ENCODE results near the gene BSPRY. TPM values are rescaled to one million over a fixed set of nuclear protein-coding genes. Genes with fewer than 3 reads are reported as not detected.
"Not testable (repeated sequence)": the region's sequence is repeated elsewhere in the genome, so short reads cannot be mapped to it uniquely, and the experiment has no call there.

Gene BSPRY
- total RNA-seq, 1 experiment from 2014 or later, result 22.6 TPM

DNA sequence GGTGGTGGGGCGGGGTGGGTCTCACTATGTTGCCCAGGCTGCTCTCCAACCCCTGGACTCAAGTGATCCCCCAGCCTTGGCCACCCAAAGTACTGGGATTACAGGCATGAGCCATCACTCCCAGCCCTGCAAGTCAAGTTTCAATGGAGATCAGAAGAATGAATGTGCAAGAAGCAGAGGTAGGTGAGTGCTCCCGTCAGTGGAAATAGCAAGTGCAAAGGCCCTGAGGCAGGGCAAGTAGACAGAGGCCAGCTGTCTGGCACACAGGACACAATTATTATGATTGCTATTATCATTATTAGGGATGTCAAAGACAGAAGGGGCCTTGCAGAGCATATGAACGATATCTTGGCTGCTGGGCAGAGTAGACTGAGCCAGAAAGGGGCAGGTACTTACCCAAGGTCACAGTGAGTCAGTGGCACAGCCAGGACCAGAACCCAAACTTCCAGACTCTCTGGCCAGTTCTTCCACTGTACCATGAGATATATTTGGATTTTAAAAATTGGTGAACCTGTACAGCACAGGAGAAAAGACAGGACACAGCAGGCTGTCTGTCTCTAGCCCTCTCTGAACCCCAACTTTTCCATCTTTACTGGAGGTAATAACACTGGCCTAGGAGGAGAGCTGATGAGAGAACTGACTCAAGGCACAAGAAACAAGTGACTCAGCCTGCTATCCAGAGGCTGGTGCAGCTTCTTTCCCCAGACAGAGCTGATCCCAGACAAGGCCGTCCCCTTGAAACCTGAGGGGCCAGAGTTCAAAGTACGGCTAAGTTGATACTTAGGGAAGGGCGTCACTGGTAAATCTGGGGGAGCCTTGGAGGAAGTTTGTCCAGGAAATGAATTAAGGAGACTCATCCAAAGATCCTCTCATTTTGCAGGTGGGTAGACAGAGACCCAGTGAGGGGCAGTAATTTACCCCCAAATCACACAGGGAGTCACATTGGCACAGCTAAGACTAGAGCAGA, 26.0 kb downstream of the BSPRY start:
- Histone ChIP-seq H3K9ac (ENCODE audit: low read length) (peak overlapping the region; percentile 86; the same call in 1 of the 2 replicates), H3K9me3 (ENCODE audit: low read length) (no peaks in the 10 kb centered on the region), H3K79me2 (ENCODE audit: low read length) (peaks cover 14% of the 10 kb centered on the region), H3K4me1 (ENCODE audit: insufficient read depth, low read length) (peaks cover 6% of the 10 kb centered on the region; the same call in 1 of the 2 replicates), H4K20me1 (ENCODE audit: low read length) (no peaks in the 10 kb centered on the region), H3K9me2 (replicated peaks; ENCODE audit: low read length) (no peaks in the 10 kb centered on the region), H3K4me2 (ENCODE audit: low read length) (peak overlapping the region; percentile 98), H3K27me3 (ENCODE audit: low read length) (no peaks in the 10 kb centered on the region), H2AFZ (ENCODE audit: low read length) (no peak overlapping the region), H3F3A (ENCODE audit: low read length, unreplicated experiment) (no peaks in the 10 kb centered on the region), H3K4me3 (ENCODE audit: low read length) (peak overlapping the region; percentile 88), H3K27ac (ENCODE audit: low read length) (no peak overlapping the region), H3K36me3 (ENCODE audit: low read depth, low read length) (peaks cover 3% of the 10 kb centered on the region; the same call in 1 of the 2 replicates)
- DNase-seq, result peak; percentile 10
- intact Hi-C loops (cut with micrococcal nuclease), result no loop called here
- POLR2A ChIA-PET (ENCODE audit: unreplicated experiment), result interaction anchor here (0.5 to 0.6 kb wide), 2 partner anchors 26 to 36 kb away, joined by 4 to 14 read pairs; partner anchors contain the start of genes BSPRY and WDR31
- TF ChIP-seq EZH2 (IDR thresholded peaks at IDR 0.05; ENCODE audit: low read length, unreplicated experiment), result no peak
- TF ChIP-seq, protein P1, sequence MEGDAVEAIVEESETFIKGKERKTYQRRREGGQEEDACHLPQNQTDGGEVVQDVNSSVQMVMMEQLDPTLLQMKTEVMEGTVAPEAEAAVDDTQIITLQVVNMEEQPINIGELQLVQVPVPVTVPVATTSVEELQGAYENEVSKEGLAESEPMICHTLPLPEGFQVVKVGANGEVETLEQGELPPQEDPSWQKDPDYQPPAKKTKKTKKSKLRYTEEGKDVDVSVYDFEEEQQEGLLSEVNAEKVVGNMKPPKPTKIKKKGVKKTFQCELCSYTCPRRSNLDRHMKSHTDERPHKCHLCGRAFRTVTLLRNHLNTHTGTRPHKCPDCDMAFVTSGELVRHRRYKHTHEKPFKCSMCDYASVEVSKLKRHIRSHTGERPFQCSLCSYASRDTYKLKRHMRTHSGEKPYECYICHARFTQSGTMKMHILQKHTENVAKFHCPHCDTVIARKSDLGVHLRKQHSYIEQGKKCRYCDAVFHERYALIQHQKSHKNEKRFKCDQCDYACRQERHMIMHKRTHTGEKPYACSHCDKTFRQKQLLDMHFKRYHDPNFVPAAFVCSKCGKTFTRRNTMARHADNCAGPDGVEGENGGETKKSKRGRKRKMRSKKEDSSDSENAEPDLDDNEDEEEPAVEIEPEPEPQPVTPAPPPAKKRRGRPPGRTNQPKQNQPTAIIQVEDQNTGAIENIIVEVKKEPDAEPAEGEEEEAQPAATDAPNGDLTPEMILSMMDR (conservative IDR thresholded peaks at IDR 0.05; ENCODE audit: low read depth, low read length), result no peak
- TF ChIP-seq EZH2phosphoT487 (IDR thresholded peaks at IDR 0.05; ENCODE audit: borderline replicate concordance, low read length), result no peak
- ATAC-seq, result no peak
- CTCF ChIA-PET, result interaction anchor here (1.0 kb wide), 1 partner anchor 216 kb away, joined by 5 read pairs; no protein-coding TSS in a partner anchor
- BruUV-seq (replicated peaks), result no TSS peak

DNA sequence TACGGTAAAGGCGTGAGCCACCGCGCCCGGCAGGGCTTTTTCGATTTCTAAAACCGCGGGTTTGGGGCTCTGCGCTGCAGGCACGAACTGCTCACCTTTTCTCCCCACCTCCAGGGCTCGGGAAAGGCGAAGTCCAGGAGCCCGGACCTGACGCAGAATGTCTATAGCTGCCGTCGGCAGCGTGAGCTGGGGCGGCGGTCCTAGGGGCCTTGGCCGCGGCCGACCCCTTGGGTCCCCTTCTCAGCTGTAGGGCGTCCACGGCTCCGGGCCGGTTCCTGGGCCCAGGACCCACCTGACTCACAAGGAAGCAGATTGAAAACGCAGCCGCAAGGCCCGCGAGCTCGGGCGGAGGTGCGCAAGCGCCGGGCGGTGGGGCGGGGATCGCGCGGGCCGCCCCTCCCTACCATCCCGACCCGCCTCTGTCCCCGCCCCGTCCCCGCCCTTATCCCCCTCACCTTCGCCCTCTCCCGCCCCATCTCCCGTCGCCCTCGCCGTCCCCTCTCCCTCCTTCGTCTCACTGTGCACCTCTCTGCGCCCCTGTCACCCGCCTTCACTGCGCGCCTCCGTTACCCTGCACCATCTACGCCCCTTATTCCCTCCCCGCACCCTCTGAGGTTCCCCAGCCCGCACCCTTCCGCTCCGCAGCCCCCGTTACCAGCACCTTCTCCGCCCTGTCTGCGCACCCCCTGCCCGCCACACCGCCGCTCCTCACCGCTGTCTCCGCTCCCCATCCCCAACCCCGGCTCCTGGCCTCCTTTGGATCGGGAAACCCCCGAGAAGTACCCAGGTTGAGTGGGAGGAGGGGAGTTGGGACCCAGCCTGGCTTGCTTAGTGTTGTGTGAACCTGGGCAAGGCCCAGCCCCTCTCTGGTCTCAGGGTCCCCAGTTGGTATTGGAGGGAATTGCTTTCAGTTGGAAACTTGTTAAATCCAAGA, 27.6 kb downstream of the BSPRY start, which contains the start of gene HDHD3:
HDHD3 (minus strand) TSS at position 353 of the 934 bp plus-strand sequence. CDS start 2,632 bp downstream, outside the sequence.
- intact Hi-C loops (cut with micrococcal nuclease), result no loop called here
- H3K9me2 ChIP-seq (replicated peaks; ENCODE audit: low read length), result no peaks in the 10 kb centered on the region
- DNase-seq (peak; percentile 77), ATAC-seq (peak; percentile 90)
- H3F3A ChIP-seq (ENCODE audit: low read length, unreplicated experiment), result no peaks in the 10 kb centered on the region
- peaks cover 3% of the 10 kb centered on the region; the same call in 1 of the 2 replicates for H3K36me3 ChIP-seq (ENCODE audit: low read depth, low read length)
- H3K4me2 ChIP-seq (ENCODE audit: low read length), result peak within 1 kb of the TSS; percentile 98
- peak within 1 kb of the TSS; percentile 86 for H3K9ac ChIP-seq (ENCODE audit: low read length)
- peak within 1 kb of the TSS; percentile 97 for H2AFZ ChIP-seq (ENCODE audit: low read length)
- ChIA-PET POLR2A (ENCODE audit: unreplicated experiment) (no interaction called here), CTCF (interaction anchor here (1.0 kb wide), 1 partner anchor 215 kb away, joined by 5 read pairs; no protein-coding TSS in a partner anchor)
- H3K27me3 ChIP-seq (ENCODE audit: low read length), result no peaks in the 10 kb centered on the region
- peak within 1 kb of the TSS; percentile 75 for H3K27ac ChIP-seq (ENCODE audit: low read length)
- peaks cover 14% of the 10 kb centered on the region for H3K4me1 ChIP-seq (ENCODE audit: insufficient read depth, low read length)
- no peaks in the 10 kb centered on the region for H3K9me3 ChIP-seq (ENCODE audit: low read length)
- no peaks in the 10 kb centered on the region for H4K20me1 ChIP-seq (ENCODE audit: low read length)
- peak within 1 kb of the TSS; percentile 88 for H3K4me3 ChIP-seq (ENCODE audit: low read length)
- BruUV-seq (replicated peaks), result TSS peak; percentile 39
- peaks cover 14% of the 10 kb centered on the region for H3K79me2 ChIP-seq (ENCODE audit: low read length)
- no peak for TF ChIP-seq EZH2phosphoT487 (IDR thresholded peaks at IDR 0.05; ENCODE audit: borderline replicate concordance, low read length)
- TF ChIP-seq, protein P1 (conservative IDR thresholded peaks at IDR 0.05; ENCODE audit: low read depth, low read length), result no peak
- TF ChIP-seq EZH2 (IDR thresholded peaks at IDR 0.05; ENCODE audit: low read length, unreplicated experiment), result no peak

DNA sequence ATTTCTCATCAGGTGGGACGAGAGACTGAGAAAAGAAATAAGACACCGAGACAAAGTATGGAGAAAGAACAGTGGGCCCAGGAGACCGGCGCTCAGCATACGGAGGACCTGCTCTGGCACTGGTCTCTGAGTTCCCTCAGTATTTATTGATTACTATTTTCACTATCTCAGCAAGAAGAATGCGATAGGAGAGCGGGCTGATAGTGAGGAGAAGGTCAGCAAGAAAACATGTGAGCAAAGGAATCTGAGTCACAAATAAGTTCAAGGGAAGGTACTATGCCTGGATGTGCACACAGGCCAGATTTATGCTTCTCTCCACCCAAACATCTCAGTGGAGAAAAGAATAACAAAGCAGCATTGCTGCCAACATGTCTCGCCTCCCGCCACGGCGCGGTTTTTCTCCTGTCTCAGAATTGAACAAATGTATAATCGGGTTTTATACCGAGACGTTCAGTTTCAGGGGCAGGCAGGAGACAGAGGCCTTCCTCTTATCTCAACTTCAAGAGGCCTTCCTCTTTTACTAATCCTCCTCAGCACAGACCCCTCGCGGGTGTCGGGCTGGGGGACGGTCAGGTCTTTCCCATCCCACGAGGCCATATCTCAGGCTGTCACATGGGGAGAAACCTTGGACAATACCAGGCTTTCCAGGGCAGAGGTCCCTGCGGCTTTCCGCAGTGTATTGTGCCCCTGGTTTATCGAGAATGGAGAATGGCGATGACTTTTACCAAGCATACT, 29.9 kb downstream of the BSPRY start:
- H4K20me1 ChIP-seq (ENCODE audit: low read length); intact Hi-C loops (cut with micrococcal nuclease); DNase-seq; H3K9ac ChIP-seq (ENCODE audit: low read length); H3K9me2 ChIP-seq (replicated peaks; ENCODE audit: low read length); H3F3A ChIP-seq (ENCODE audit: low read length, unreplicated experiment); BruUV-seq (replicated peaks); H3K4me2 ChIP-seq (ENCODE audit: low read length); H2AFZ ChIP-seq (ENCODE audit: low read length); POLR2A ChIA-PET (ENCODE audit: unreplicated experiment); H3K27ac ChIP-seq (ENCODE audit: low read length); H3K27me3 ChIP-seq (ENCODE audit: low read length); H3K4me3 ChIP-seq (ENCODE audit: low read length); CTCF ChIA-PET; H3K36me3 ChIP-seq (ENCODE audit: low read depth, low read length); H3K9me3 ChIP-seq (ENCODE audit: low read length); ATAC-seq: not testable (repeated sequence)
- H3K4me1 ChIP-seq (ENCODE audit: insufficient read depth, low read length), result peaks cover 20% of the 10 kb centered on the region
- H3K79me2 ChIP-seq (ENCODE audit: low read length), result peaks cover 14% of the 10 kb centered on the region

- H3K79me2 ChIP-seq (ENCODE audit: low read length), result peaks cover 14% of the 10 kb centered on the region
- H3F3A ChIP-seq (ENCODE audit: low read length, unreplicated experiment); H2AFZ ChIP-seq (ENCODE audit: low read length); H3K4me2 ChIP-seq (ENCODE audit: low read length); DNase-seq; H3K36me3 ChIP-seq (ENCODE audit: low read depth, low read length); CTCF ChIA-PET; H3K4me3 ChIP-seq (ENCODE audit: low read length); intact Hi-C loops (cut with micrococcal nuclease); H3K27me3 ChIP-seq (ENCODE audit: low read length); H3K27ac ChIP-seq (ENCODE audit: low read length); H4K20me1 ChIP-seq (ENCODE audit: low read length); H3K9me2 ChIP-seq (replicated peaks; ENCODE audit: low read length); H3K9me3 ChIP-seq (ENCODE audit: low read length); POLR2A ChIA-PET (ENCODE audit: unreplicated experiment); ATAC-seq; BruUV-seq (replicated peaks); H3K9ac ChIP-seq (ENCODE audit: low read length): not testable (repeated sequence)
- H3K4me1 ChIP-seq (ENCODE audit: insufficient read depth, low read length), result peaks cover 20% of the 10 kb centered on the region
These were observed 30.5 kb downstream of the BSPRY start for GRCh38 chr9:113379829-113380210.
